ENCODE measurements around the gene SPINT2. TPM values are rescaled to one million over a fixed set of nuclear protein-coding genes. Genes with fewer than 3 reads are reported as not detected.

Gene SPINT2
- total RNA-seq, 1 donor from 2014 or later = 286 TPM

- DNase-seq (ENCODE audit: low spot score) = no peak
Measured at GRCh38 chr19:38294090-38294489, 29.7 kb downstream of the SPINT2 start.

GRCh38 chr19:38298821-38299680, 34.7 kb downstream of the SPINT2 start:
- no peak for DNase-seq (ENCODE audit: low spot score)

GRCh38 chr19:38303517-38304351, 39.4 kb downstream of the SPINT2 start, which contains the start of gene C19orf33:
C19orf33 (plus strand) TSS chr19:38304251; CDS start chr19:38304262, 11 bp downstream.
- peak; percentile 87 for DNase-seq (ENCODE audit: low spot score)

GRCh38 chr19:38304352-38304865, 40.0 kb downstream of the SPINT2 start:
- DNase-seq (ENCODE audit: low spot score) = no peak

GRCh38 chr19:38304866-38305429, 40.6 kb downstream of the SPINT2 start:
- peak; percentile 89 for DNase-seq (ENCODE audit: low spot score)

GRCh38 chr19:38306236-38306635, 41.9 kb downstream of the SPINT2 start:
- no peak for DNase-seq (ENCODE audit: low spot score)

GRCh38 chr19:38307076-38307475, 42.7 kb downstream of the SPINT2 start:
- no peak for DNase-seq (ENCODE audit: low spot score)

GRCh38 chr19:38307597-38307996, 43.2 kb downstream of the SPINT2 start:
- no peak for DNase-seq (ENCODE audit: low spot score)

- DNase-seq (ENCODE audit: low spot score) = no peak
Measured at GRCh38 chr19:38308006-38308766, 43.8 kb downstream of the SPINT2 start.

- no peak for DNase-seq (ENCODE audit: low spot score)
Measured at GRCh38 chr19:38308926-38309614, 44.7 kb downstream of the SPINT2 start.

- DNase-seq (ENCODE audit: low spot score) = no peak
Measured at GRCh38 chr19:38309615-38310278, 45.4 kb downstream of the SPINT2 start.

- no peak for DNase-seq (ENCODE audit: low spot score)
Measured at GRCh38 chr19:38310279-38310670, 45.9 kb downstream of the SPINT2 start.

- no peak for DNase-seq (ENCODE audit: low spot score)
Measured at GRCh38 chr19:38310986-38311385, 46.6 kb downstream of the SPINT2 start.

- DNase-seq (ENCODE audit: low spot score) = peak; percentile 97
Measured at GRCh38 chr19:38315657-38316476, 51.5 kb downstream of the SPINT2 start, which contains the start of gene YIF1B. YIF1B (minus strand) TSS chr19:38315947; CDS start chr19:38315917, 30 bp downstream.

- DNase-seq (ENCODE audit: low spot score) = no peak
Measured at GRCh38 chr19:38316477-38317067, 52.2 kb downstream of the SPINT2 start.

GRCh38 chr19:38317104-38317612, 52.8 kb downstream of the SPINT2 start:
- DNase-seq (ENCODE audit: low spot score) = no peak

- DNase-seq (ENCODE audit: low spot score) = peak; percentile 78
Measured at GRCh38 chr19:38318660-38319059, 54.3 kb downstream of the SPINT2 start.

All from ureter (tissue), 1 donor.